Stimulated activated CD8-positive, alpha-beta memory T cell treated with anti-CD3 and anti-CD28 coated beads, Interleukin-7, amount 100 ng/mL, for 1 hour (primary cell): ENCODE measurements around the gene EMC10.
A peak's percentile ranks its signal among the peaks of the same experiment; 100 is the strongest.

Source experiments
- DNase-seq, 2 donors: peaks; one replicate each; pipeline ENCODE4 v3.0.0-alpha.2; 2020; ENCODE audit warnings: low read depth in 2 of 2

The EMC10 gene

DNA sequence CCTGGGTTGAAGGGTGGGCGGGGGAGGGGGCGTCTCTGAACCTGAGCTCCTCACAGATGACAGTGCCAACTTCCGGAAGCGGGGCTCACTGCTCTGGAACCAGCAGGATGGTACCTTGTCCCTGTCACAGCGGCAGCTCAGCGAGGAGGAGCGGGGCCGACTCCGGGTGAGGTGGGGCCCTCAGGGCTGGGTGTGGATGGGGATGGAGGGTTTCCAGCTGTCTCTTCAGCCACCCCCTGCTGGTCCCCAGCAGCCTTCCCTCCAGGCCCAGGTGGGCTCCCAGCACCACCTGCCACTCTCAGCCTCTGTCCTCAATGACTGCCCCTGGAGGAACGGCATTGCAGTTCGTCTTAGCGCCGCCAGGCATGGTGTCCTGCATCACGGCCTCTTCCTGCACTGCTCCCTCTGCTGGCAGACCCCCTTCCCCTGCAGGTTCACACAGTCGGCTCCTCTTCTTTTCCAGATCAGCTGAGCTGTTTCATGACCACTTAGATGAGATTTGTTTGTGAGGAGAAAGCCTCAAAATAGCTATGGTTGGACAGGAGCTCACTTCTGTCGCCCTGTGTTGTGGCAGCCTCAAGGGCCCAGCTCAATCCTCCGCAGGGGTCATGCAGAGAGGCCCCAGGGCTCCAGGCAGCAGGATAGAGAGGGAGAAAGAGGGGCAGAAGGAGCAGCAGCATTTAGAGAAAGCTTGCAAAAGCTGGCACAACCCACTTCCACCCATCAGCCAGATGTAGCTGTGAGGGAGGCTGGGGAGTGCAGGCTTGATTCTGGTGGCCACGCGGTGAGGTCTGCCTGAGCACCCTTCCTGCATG is 2.8 kb downstream of the EMC10 start:
- no peak for DNase-seq

DNA sequence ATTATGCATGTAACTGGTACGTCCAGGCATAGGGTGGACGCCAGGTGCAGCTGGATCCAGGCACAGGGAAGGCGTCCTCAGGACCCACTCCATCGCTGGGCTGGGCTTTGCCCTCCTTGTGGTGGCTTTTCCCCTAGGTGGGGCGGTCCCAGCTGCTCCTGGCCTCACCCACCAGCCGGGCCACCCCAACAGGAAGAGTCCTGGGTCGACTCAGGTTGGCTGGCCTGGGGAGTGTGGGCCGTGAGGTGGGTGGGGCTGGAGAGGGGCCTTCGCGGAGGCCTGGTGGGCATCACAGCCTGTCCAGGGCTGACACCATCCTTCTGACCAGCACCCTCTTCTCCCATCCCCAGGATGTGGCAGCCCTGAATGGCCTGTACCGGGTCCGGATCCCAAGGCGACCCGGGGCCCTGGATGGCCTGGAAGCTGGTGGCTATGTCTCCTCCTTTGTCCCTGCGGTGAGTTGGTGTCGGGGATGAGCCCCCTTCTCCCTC is 3.5 kb downstream of the EMC10 start:
- no peak for DNase-seq

DNA sequence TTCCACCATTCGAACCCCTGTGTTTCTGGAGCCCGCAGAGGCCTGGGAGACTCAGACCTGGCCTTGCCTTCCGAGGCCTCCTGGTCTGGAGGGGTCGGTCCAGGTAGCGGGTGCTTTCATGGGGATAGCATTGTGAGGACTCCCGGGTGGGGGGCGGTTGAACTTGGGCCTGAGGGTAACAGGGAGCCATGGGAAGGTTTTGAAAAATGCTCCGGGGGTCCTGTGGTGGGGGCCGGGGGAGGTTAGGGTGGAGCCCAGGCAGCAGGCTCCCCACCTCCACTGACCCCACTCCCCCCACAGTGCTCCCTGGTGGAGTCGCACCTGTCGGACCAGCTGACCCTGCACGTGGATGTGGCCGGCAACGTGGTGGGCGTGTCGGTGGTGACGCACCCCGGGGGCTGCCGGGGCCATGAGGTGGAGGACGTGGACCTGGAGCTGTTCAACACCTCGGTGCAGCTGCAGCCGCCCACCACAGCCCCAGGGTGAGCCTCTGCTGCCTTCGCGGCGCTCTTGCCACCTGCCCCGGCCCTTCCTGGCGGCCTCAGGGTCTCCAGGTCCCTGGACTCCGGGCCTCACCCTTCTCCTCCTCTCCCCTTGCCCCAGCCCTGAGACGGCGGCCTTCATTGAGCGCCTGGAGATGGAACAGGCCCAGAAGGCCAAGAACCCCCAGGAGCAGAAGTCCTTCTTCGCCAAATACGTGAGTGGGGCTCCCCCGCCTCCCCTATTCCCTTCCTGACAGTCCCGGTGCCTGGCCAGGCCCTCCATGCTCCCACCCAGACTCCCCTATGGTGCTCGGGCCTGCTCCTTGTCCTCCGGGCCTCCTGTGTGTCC is 4.2 kb downstream of the EMC10 start:
- DNase-seq = no peak

DNA sequence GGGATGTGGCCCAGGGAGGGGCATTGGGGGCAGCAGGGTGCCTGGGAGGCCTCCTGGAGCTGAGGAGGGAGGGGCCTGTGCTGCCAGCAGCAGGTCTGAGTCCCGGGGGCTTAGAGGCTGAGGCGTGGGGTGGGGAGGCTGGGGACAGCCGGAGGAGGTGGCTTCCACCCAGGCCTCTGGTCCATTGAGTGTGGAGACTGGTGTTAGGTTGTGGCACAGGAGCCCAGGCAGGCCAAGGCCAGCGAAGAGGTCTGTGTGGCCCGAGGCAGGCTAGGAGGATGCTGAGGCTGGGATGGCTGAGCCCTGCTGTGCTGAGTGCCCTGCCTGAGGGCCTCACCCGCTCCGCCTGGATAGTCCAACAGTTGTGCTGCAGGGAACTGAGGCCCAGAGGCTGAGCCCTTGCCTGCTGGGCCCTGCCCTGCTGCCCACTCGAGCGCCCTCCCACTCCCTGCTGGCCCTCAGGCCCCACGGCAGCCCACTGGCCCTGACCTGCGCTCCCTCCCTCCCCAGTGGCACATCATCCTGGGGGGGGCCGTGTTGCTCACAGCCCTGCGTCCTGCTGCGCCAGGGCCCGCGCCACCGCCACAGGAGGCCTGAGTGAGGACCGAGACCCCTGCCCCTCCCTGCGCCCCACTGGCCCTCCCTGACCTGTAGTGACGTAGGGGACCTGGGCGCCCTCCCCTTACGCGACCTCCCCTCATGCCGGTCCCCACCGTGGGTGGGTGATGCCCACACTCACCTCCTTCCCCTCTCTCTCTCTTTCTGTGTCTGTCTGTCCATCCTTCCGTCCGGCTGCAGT is 5.2 kb downstream of the EMC10 start:
- no peak for DNase-seq

DNA sequence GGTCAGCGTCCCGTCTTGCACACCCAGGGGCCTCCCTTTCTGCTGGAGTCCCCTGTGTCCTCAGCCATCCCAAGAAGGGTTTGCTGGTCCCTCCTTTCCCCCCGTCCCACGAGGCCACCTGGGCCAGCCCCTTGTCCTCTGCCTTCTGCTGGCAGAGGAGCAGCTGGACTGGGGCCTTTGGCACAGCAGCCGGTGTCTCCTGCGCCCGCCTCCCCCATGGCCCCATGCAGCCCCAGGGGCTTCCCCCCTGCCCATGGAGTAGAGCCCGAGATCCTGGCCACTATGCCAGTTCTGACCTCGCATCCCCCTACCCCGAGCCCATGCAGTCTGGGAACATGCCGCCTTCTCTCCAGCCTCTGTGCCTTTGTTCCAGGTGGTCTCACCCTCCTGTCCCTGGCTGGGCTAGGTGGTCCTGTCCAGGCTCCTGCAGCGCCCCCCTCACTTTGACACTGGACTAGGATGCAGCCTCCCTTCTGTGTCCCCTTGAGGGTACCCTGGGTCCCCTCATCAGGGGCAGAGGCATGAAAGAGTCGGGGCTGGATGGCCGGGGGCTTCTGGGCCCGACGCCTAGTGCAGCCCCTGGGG is 6.1 kb downstream of the EMC10 start:
- DNase-seq = no peak

DNA sequence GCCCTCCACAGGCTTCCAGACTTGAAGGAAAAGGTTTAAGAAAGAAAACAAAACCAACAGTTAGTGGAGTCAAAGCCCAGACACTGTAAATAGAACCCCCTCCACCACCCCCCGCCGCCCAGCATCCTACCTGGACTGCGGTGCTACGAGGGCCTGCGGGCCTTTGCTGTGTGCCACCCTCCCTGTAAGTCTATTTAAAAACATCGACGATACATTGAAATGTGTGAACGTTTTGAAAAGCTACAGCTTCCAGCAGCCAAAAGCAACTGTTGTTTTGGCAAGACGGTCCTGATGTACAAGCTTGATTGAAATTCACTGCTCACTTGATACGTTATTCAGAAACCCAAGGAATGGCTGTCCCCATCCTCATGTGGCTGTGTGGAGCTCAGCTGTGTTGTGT is 6.6 kb downstream of the EMC10 start:
- DNase-seq = no peak

GRCh38 chr19:50485284-50485955 is 9.1 kb downstream of the EMC10 start:
- no peak for DNase-seq

- peak in 1 of 2 donors; percentile 26 for DNase-seq
These were observed 10.7 kb downstream of the EMC10 start for GRCh38 chr19:50486823-50487515.

DNA sequence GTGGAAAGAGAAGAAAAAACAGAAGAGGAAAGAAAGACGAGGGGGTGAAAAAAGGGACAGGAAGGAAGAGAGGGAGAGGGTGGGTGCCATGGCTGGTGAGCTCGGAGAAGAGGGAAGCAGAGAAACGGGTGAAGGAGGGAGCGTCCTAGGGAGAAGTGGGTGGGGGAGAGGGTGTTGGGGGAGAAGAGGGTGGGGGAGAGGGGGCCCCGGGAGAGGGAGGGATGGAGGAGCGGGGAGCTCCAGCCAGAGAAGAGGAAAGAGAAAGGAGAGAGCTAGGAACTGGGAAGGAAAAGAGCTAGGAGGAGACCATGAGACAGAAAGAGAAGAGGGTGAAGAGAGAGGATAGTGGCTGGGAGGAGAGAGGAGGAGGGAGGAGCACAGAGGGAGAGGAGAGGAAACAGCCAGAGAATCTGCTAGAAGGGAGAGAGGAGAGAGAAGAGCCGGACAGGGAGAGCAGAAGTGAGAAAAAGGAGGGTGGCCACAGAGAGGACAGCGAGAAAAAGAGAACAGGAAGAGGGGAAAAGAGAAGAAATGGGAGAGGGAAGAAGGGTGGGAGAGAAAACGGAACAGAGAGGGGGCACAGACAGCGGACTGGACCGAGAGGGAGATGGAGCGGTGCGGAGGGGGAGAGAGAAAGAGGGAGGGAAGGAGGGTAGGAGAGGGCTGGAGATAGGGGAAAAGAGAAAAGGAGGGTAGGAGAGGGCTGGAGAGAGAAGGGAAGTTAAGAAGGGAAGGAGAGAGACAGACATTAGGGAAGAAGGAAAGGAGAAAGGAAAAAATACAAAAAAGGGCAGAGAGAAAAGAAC is 12.3 kb downstream of the EMC10 start:
- DNase-seq = no peak

GRCh38 chr19:50489461-50490011 is 13.2 kb downstream of the EMC10 start:
- no peak for DNase-seq

- no peak for DNase-seq
These were observed 14.1 kb downstream of the EMC10 start for GRCh38 chr19:50490411-50490811.

- no peak for DNase-seq
These were observed 14.7 kb downstream of the EMC10 start for GRCh38 chr19:50490991-50491472.

DNA sequence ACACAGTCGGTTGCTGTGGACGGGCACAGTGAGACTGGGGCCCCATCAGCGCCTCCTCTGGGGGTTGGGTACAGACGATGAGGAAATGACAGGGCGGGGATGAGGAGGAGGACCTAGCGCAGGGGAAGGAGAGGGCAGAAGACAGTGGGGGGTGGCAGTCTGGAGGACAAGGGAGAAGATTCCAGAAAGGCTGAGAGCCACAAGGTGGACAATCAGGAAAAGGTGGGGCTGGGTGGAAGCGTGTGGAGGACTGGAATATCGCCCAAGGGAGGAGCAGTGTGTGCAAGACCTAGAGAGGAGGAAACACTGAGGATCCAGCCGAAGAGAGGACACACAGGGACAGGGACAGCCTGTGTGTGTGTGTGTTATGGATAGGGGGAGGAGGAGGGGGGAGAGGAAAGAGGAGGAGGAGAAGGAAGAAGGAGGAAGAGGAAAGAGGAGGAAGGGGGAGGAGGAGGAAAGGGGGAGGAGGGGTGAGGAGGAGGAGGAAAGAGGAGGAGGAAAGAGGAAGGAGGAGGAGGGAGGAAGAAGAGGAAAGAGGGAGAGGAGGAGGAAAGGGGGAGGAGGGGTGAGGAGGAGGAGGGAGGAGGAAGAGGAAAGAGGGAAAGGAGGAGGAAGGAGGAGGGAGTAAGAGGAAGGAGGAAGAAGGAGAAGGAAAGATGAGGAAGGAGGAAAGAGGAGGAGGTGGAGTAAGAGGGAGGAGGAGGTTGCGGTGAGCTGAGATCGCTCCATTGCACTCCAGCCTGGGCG is 16.2 kb downstream of the EMC10 start:
- DNase-seq = no peak

DNA sequence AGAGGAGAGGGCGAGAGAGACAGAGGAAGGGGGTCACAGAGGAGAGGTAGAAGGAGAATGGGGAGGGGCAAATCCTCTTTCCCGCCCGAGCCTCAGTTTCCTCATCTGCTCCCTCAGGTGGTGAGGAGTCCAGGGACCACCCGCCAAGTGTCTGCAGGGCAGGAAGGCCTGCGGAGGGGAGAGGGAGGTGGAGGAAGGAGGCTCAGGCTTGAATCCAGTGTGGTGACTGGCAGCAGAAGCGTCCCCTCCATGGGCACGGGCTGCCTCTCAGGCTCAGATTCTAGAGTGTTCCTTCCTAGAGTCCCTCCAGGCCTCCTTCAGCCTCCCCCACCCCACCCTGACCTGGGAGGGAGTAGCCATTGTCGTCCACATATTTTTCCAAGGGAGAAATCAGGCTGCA is 16.9 kb downstream of the EMC10 start:
- no peak for DNase-seq

DNA sequence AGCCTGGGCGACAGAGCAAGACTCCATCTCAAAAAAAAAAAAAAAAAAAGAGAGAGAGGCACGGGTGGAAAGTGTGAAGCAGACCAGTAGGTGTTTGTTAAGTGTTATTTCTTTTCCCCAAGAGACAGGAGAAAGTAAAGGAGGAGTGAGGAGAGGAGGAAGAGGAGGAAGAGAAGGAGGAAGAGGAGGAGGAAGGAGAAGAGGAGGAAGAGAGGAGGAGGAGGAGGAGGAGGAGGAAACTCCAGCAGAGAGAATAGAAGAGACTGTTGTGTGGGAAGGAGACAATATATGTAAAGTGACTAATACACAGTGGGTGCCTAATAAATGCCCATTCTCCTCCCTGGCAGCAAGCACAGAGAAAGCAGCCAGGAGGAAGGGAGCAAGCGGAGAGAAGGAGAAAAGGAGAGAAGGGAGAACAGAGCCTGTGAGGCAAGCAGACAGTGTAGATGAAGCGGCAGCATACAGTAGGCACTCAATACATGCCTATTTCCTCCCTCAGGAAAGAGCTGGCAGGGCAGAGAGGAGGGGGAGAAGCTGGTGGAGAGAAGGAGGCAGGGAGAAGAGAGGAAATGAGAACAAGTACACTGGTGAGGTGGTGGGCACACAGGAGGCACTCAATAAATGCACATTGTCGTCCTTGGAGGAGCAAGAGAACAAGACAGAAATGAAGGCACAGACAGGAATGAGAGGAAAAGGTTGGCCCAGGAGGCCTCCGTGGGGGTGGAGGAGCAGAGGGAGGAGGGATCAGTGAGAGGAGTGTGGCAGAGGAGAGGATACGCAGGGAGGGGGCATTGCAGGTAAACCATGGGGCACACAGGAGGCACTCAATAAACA is 18.1 kb downstream of the EMC10 start:
- DNase-seq = no peak

GRCh38 chr19:50495020-50495531 is 18.8 kb downstream of the EMC10 start:
- DNase-seq = no peak
